Tibial nerve (tissue), 3 donors: Measurements from ENCODE around the gene MT4.

ENCODE experiments used
- CTCF ChIP-seq, 5 experiments: fragments of 200-600 bp in 3 of 5; fragments of 450-650 bp in 2 of 5; sonication (generic) in 3 of 5; IDR thresholded peaks; one replicate each; pipeline ENCODE4 v1.5.1; 2016 to 2019; ENCODE audit warnings: antibody characterized with exemption in 5 of 5, mild to moderate bottlenecking in 3 of 5, moderate library complexity in 2 of 5
- POLR2A ChIP-seq, 2 donors: fragments of 450-650 bp; IDR thresholded peaks; one replicate each; pipeline ENCODE4 v1.6.1; 2017; ENCODE audit warnings: antibody characterized with exemption in 2 of 2, mild to moderate bottlenecking in 2 of 2, moderate library complexity in 2 of 2

GRCh38 chr16:56519459-56520250, 45.2 kb upstream of the MT4 start, which contains the start of gene BBS2:
- peak in 2 of 5 experiments; percentile 52 to 56 for TF ChIP-seq CTCF (IDR thresholded peaks at IDR 0.05)
- TF ChIP-seq POLR2A (IDR thresholded peaks at IDR 0.05) = peak; percentile 91 to 95
